DOHH2 (cell line): ENCODE data around the gene ADIPOR2.

Experiments used
- CTCF ChIP-seq: fragments of 200-600 bp; sonication (generic); IDR thresholded peaks from one replicate; pipeline ENCODE4 v1.5.1; 2014; ENCODE audit warnings: antibody characterized with exemption, mild to moderate bottlenecking, low read depth, low read length; ENCODE audit not compliant: poor library complexity, severe bottlenecking
- EZH2phosphoT487 ChIP-seq: fragments of 200-600 bp; sonication (generic); IDR thresholded peaks from 2 replicates; pipeline ENCODE4 v1.6.1; 2017; ENCODE audit warnings: borderline replicate concordance, mild to moderate bottlenecking, antibody characterized with exemption, low read length, moderate library complexity, mixed read lengths

GRCh38 chr12:1791104-1791841, 100.4 kb downstream of the ADIPOR2 start:
- TF ChIP-seq EZH2phosphoT487 = no peak
- peak; percentile 73 for TF ChIP-seq CTCF
